BLaER1 treated with 17β-estradiol and CSF1 and Interleukin-3, amounts not matched to agents 10 nM and 100 nM (cell line): ENCODE measurements around the gene AFMID.

ENCODE experiments used
- H3K27ac ChIP-seq, 11 experiments: shearing (Covaris generic); formaldehyde crosslinking; 2 replicates each; pipeline ENCODE4 v1.8.1; 2022
- H3K27me3 ChIP-seq, 11 experiments: shearing (Covaris generic); formaldehyde crosslinking; 2 replicates each; pipeline ENCODE4 v1.8.1; 2022
- H3K36me3 ChIP-seq, 11 experiments: shearing (Covaris generic); formaldehyde crosslinking; 2 replicates each; pipeline ENCODE4 v1.8.1; 2022
- H3K4me1 ChIP-seq, 10 experiments: shearing (Covaris generic); formaldehyde crosslinking; 2 replicates each; pipeline ENCODE4 v1.8.1; 2022
- H3K4me2 ChIP-seq, 11 experiments: shearing (Covaris generic); formaldehyde crosslinking; 2 replicates each; pipeline ENCODE4 v1.8.1; 2022
- H3K4me3 ChIP-seq, 10 experiments: shearing (Covaris generic); formaldehyde crosslinking; 2 replicates each; pipeline ENCODE4 v1.8.1; 2022
- H3K9ac ChIP-seq, 11 experiments: shearing (Covaris generic); formaldehyde crosslinking; 2 replicates each; pipeline ENCODE4 v1.8.1; 2022
- H3K9me3 ChIP-seq, 11 experiments: shearing (Covaris generic); formaldehyde crosslinking; replicated peaks in 1 of 11; 2 replicates each; pipeline ENCODE4 v1.8.1; 2022
- H4K20me1 ChIP-seq, 11 experiments: shearing (Covaris generic); formaldehyde crosslinking; 2 replicates each; pipeline ENCODE4 v1.8.1; 2022
- Cebpa-rat ChIP-seq, 11 experiments: shearing (Covaris generic); IDR thresholded peaks; 2 replicates each; pipeline ENCODE4 v1.8.1; 2022

Gene AFMID

DNA sequence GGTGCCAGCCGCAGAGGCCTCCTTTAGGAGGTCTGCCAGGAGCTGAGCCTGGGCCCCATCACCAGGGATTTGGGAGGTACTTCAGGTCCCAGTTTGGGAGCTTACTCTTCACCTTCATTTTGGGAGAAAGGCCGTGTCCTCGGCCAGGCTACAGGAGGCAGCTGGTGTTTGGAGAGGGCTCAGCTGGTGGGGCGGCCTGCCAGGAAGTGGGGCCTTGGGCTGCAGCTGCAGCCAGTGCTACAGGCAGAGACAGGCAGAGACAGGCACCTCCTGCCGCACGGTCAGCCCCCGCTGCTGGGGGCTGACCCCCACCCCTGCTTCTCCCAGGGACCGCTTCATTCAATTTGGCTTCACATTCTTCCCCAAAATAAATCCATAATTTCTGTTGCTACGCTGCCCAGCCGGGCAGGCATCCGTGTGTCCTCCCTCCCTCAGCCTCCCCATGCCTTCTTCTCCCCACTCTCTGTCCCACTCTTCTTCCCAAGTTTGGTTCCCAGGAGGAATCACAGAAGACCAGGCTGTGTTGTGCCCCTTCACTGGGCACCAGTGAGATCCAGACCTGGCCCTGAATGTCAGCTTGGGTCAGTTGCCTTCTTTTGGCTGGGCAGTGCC is 50.3 kb downstream of the AFMID start:
- no peaks in the 10 kb centered on the region for H3K9me3 ChIP-seq
- H3K4me2 ChIP-seq, result peak overlapping the region in 9 of 11 experiments; percentile 43 to 88 (median 81); a peak in 18 of 22 replicates
- peaks cover 6 to 13% (median 8%) of the 10 kb centered on the region in 11 experiments for H3K27me3 ChIP-seq
- peak overlapping the region in 8 of 11 experiments; percentile 8 to 62 (median 38); a peak in 12 of 22 replicates for H3K9ac ChIP-seq
- no peak for TF ChIP-seq Cebpa-rat (IDR thresholded peaks at IDR 0.05)
- no peaks in the 10 kb centered on the region for H3K36me3 ChIP-seq
- peaks cover 0 to 5% (median 0%) of the 10 kb centered on the region in 11 experiments; a peak in 5 of 22 replicates for H4K20me1 ChIP-seq
- peak overlapping the region in 8 of 11 experiments; percentile 2 to 59 (median 25); a peak in 9 of 22 replicates for H3K27ac ChIP-seq
- no peak overlapping the region for H3K4me3 ChIP-seq
- peaks cover 16 to 97% (median 82%) of the 10 kb centered on the region in 10 experiments for H3K4me1 ChIP-seq

DNA sequence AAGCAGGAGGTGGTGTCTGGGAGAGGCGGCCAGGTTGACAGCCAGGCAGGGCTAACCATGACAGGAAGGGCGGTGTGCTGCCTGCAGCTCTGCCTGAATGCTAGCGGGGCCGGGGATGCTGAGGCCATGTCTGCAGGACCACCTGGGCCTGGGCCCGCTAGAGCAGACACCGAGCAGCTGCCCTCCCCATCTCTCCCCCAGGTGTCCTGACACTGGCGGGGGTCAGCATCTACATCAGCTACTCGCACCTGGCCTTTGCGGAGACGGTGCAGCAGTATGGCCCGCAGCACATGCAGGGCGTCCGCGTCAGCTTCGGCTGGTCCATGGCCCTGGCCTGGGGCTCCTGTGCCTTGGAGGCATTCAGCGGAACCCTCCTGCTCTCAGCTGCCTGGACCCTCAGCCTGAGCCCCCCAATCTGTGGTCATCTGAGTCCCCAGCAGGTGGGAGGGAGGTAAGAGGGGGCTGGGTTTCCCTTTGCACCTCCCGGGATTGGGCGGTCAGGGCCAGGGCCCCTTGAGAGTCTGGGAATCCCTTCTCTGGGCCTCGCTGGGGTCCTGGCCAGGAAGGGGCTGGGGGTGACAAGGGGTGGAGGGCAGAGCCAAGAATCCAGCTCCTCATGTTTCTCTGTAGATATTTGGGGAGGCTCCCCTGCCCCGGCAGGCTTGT is 51.8 kb downstream of the AFMID start:
- Histone ChIP-seq H3K36me3 (no peaks in the 10 kb centered on the region), H3K4me1 (peaks cover 19 to 100% (median 88%) of the 10 kb centered on the region in 10 experiments), H4K20me1 (no peaks in the 10 kb centered on the region; a peak in 1 of 22 replicates), H3K9me3 (no peaks in the 10 kb centered on the region), H3K27ac (peak overlapping the region in 2 of 11 experiments; percentile 84 to 90; a peak in 2 of 22 replicates), H3K4me2 (peak overlapping the region; percentile 16 to 88 (median 77); a peak in 20 of 22 replicates), H3K4me3 (no peak overlapping the region), H3K9ac (peak overlapping the region in 1 of 11 experiments; percentile 25; a peak in 2 of 22 replicates), H3K27me3 (no peaks in the 10 kb centered on the region)
- TF ChIP-seq Cebpa-rat (IDR thresholded peaks at IDR 0.05), result no peak

DNA sequence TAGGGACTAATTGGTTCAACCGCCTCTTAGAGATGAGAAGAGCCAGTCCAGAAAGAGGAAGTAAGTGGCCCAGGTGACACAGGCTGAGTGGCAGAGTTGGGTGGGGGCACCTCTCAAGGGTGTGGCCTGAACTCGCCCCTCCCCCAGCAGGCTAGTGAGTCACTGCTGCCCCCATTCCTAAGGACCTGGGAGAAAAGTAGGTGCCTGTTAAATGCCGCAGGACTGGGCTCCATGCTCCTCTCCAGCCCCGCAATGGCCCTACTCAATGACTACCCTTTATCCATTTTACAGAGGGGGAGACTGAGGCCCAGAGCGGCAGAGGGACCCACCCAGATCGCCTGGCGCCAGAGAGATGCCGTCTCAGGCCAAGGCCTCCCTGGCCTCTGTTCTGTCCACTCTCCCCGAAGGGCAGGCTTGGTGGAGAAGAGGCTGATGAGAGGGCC is 52.3 kb downstream of the AFMID start:
- H4K20me1 ChIP-seq, result no peaks in the 10 kb centered on the region; a peak in 1 of 22 replicates
- peaks cover 19 to 99% (median 87%) of the 10 kb centered on the region in 10 experiments for H3K4me1 ChIP-seq
- H3K27me3 ChIP-seq, result no peaks in the 10 kb centered on the region
- peak overlapping the region; percentile 16 to 88 (median 77); a peak in 19 of 22 replicates for H3K4me2 ChIP-seq
- H3K36me3 ChIP-seq, result no peaks in the 10 kb centered on the region
- H3K9ac ChIP-seq, result peak overlapping the region in 1 of 11 experiments; percentile 25; a peak in 2 of 22 replicates
- H3K4me3 ChIP-seq, result no peak overlapping the region
- peak overlapping the region in 3 of 11 experiments; percentile 21 to 90 (median 84); a peak in 3 of 22 replicates for H3K27ac ChIP-seq
- no peaks in the 10 kb centered on the region for H3K9me3 ChIP-seq
- no peak for TF ChIP-seq Cebpa-rat (IDR thresholded peaks at IDR 0.05)

GRCh38 chr17:78240012-78240655 is 53.0 kb downstream of the AFMID start:
- Histone ChIP-seq H4K20me1 (no peaks in the 10 kb centered on the region; a peak in 1 of 22 replicates), H3K4me1 (peaks cover 19 to 93% (median 81%) of the 10 kb centered on the region in 10 experiments), H3K27ac (peak overlapping the region in 4 of 11 experiments; percentile 5 to 90 (median 52); a peak in 5 of 22 replicates), H3K36me3 (no peaks in the 10 kb centered on the region), H3K4me3 (no peak overlapping the region), H3K9me3 (peaks cover 0 to under 1% (median 0%) of the 10 kb centered on the region in 11 experiments; a peak in 2 of 22 replicates), H3K4me2 (peak overlapping the region in 8 of 11 experiments; percentile 43 to 88 (median 79); a peak in 14 of 22 replicates), H3K27me3 (no peaks in the 10 kb centered on the region), H3K9ac (0 out of 22 replicates have a peak overlapping the region, but pooled peaks of 1 of the 11 experiments have one; percentile 73)
- no peak for TF ChIP-seq Cebpa-rat (IDR thresholded peaks at IDR 0.05)

DNA sequence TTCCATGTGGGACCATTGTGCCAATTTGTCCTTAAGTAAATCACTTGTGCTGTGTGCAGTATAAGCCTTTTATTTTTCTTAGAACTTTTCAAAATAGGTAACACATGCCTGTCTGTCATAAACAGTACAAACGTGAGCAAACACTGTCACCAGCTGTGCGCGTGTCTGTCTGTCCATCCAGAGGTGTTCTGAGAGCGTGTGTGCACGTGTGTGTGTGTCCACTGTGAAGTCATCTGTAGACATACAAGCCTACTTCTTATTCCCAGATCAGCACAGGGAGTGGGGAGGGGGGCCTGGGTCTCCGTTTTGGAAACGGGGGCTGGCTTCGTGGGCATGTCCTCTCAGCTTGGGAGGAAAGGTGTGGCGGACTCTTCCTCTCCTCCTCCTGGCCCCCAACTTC is 53.7 kb downstream of the AFMID start:
- Histone ChIP-seq H3K4me3 (no peak overlapping the region), H3K27me3 (no peaks in the 10 kb centered on the region), H3K9me3 (peaks cover 0 to 8% (median 4%) of the 10 kb centered on the region in 11 experiments; a peak in 8 of 22 replicates), H3K9ac (peak overlapping the region in 2 of 11 experiments; percentile 73 to 77; a peak in 2 of 22 replicates), H3K4me2 (peak overlapping the region in 7 of 11 experiments; percentile 63 to 85 (median 81); a peak in 13 of 22 replicates), H3K4me1 (peaks cover 19 to 86% (median 76%) of the 10 kb centered on the region in 10 experiments), H3K27ac (peak overlapping the region in 7 of 11 experiments; percentile 74 to 90 (median 84); a peak in 11 of 22 replicates), H4K20me1 (no peaks in the 10 kb centered on the region; a peak in 1 of 22 replicates), H3K36me3 (no peaks in the 10 kb centered on the region)
- no peak for TF ChIP-seq Cebpa-rat (IDR thresholded peaks at IDR 0.05)

DNA sequence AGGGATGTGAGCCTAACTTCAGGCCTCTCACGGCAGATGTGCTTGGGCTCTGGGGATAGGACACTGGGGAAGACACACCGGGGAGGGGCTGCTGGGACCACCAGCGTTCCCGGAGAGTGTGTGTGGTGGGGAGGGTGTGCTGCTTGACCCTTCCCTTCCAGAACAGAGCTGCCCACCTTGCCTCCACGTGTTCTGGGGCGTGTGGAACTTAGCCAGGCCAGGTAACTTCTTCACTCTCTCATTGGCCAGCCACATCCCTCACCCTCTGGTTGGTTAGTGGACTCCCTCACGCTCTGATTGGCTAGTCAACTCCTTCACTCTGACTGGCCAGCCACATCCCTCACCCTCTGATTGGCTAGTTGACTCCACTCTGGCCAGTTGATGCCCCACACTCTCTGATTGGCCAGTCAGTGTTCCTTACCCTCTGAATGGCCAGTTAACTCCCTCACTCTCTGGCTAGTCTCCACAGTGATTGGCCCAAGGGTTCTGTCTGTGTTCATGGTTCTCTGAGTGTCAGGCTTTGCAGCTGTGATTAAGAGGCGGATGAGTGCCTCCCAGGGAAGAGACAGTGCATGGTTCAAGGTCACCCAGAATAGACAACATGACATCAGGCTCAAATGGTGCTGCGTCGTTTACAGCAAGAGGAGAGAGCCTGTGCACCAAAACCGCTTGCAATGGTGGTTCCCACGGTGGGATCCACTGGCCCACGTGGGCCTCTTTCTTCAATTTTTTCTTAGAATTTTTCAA is 54.3 kb downstream of the AFMID start:
- TF ChIP-seq Cebpa-rat (IDR thresholded peaks at IDR 0.05), result no peak
- Histone ChIP-seq H3K27me3 (no peaks in the 10 kb centered on the region), H3K4me2 (peak overlapping the region; percentile 63 to 85 (median 77)), H3K36me3 (no peaks in the 10 kb centered on the region), H3K9me3 (peaks cover 0 to 11% (median 5%) of the 10 kb centered on the region in 11 experiments; a peak in 8 of 22 replicates), H3K9ac (peak overlapping the region in 9 of 11 experiments; percentile 32 to 77 (median 63); a peak in 13 of 22 replicates), H3K4me3 (no peak overlapping the region), H3K4me1 (peaks cover 19 to 84% (median 74%) of the 10 kb centered on the region in 10 experiments), H3K27ac (peak overlapping the region in 9 of 11 experiments; percentile 73 to 90 (median 82); a peak in 18 of 22 replicates), H4K20me1 (no peaks in the 10 kb centered on the region; a peak in 1 of 22 replicates)

GRCh38 chr17:78242024-78242742 is 55.0 kb downstream of the AFMID start:
- no peaks in the 10 kb centered on the region; a peak in 1 of 22 replicates for H4K20me1 ChIP-seq
- H3K4me2 ChIP-seq, result peak overlapping the region; percentile 63 to 85 (median 77)
- no peak for TF ChIP-seq Cebpa-rat (IDR thresholded peaks at IDR 0.05)
- no peaks in the 10 kb centered on the region for H3K27me3 ChIP-seq
- H3K4me3 ChIP-seq, result no peak overlapping the region
- H3K4me1 ChIP-seq, result peaks cover 19 to 76% (median 69%) of the 10 kb centered on the region in 10 experiments
- H3K36me3 ChIP-seq, result no peaks in the 10 kb centered on the region
- peak overlapping the region in 10 of 11 experiments; percentile 49 to 90 (median 80); a peak in 20 of 22 replicates for H3K27ac ChIP-seq
- peak overlapping the region in 10 of 11 experiments; percentile 40 to 77 (median 60); a peak in 17 of 22 replicates for H3K9ac ChIP-seq
- peaks cover 0 to 11% (median 5%) of the 10 kb centered on the region in 11 experiments; a peak in 8 of 22 replicates for H3K9me3 ChIP-seq
